HT1080 (cell line): ENCODE results near the gene PPP1R3G. TPM values are rescaled to one million over a fixed set of nuclear protein-coding genes. Genes with fewer than 3 reads are reported as not detected.

Experiments
- DNase-seq: peaks from one replicate; pipeline ENCODE4 v3.0.0-alpha.2; 2015; ENCODE audit warnings: low read depth
- total RNA-seq: library from RNA; depleted of rRNA; stranded (reverse); fragments of >200 nt; shearing (Covaris generic); gene quantifications from 2 replicates; pipeline ENCODE4 v1.2.3, GENCODE V29; 2014

PPP1R3G gene
- total RNA-seq, 1 experiment from 2014 or later = not detected

DNA sequence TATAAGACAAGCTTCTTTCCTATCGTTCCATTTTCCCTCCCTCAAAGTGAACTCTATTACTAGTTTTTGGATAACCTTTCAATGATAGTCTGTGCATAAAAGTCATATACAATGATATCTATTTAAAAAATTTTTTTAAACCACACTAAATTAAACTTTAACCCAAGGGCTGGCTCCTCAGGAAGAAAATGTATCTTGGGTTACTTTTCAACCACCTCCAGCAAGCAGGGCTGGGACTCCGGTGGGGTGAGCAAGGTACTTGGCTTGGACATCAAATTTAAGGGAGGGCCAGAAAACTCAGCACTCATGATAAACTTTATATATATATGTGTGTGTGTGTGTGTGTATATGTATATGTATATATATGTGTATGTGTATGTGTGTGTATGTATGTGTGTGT is 13.9 kb upstream of the PPP1R3G start:
- no peak for DNase-seq

GRCh38 chr6:5072440-5072839 is 12.7 kb upstream of the PPP1R3G start:
- DNase-seq = no peak

- no peak for DNase-seq
These were observed 11.1 kb upstream of the PPP1R3G start for GRCh38 chr6:5073992-5074391.

DNA sequence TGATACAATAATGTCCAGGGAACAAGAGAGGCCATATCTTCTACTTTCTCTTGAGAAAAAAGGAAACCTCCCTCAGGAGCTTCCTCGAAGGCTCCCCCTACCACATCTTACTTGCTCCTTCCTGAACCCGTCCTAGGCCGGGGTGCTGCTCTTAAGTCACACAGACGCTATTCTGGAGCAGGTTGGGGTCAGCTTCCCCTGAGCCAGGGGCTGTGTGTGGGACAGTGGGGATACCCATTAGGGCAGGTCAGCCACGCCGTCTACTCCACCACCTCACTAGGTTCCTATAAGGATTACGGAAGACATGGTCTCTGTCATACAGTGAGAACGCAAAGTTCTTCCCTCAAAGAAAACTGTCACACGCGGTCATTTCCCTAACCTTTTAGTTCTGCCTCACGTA is 8.2 kb upstream of the PPP1R3G start:
- no peak for DNase-seq

DNA sequence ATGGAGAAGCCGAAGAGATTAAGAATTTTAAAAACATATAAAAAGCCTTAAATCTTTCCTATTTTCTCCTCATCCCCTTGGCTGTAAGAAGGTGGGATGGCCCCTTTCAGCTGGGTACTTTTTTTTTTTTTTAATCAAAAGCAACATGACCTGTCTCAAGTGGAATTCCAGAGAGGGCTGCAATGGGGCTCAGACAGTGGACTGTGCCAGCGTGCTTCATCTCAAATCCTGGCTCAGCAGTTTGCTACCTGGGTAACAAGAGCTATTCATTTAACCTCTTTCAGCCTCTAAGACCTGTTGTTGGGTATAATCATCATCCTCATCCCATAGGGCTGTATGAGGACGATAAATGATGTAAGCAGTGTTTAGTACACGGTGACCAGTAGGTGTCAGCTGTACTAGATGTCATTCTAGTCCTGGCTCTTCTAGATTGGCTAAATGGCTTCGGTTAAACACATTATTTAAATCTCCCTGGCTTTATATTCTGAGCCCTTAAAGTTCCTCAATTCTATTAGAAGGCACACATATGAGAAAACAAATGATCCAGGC is 6.9 kb upstream of the PPP1R3G start:
- DNase-seq = peak; percentile 20

- no peak for DNase-seq
These were observed 5.4 kb upstream of the PPP1R3G start for GRCh38 chr6:5079692-5080091.

- DNase-seq = no peak
These were observed 4.6 kb upstream of the PPP1R3G start for GRCh38 chr6:5080574-5080973.

GRCh38 chr6:5081182-5081581 is 4.0 kb upstream of the PPP1R3G start:
- DNase-seq = no peak

DNA sequence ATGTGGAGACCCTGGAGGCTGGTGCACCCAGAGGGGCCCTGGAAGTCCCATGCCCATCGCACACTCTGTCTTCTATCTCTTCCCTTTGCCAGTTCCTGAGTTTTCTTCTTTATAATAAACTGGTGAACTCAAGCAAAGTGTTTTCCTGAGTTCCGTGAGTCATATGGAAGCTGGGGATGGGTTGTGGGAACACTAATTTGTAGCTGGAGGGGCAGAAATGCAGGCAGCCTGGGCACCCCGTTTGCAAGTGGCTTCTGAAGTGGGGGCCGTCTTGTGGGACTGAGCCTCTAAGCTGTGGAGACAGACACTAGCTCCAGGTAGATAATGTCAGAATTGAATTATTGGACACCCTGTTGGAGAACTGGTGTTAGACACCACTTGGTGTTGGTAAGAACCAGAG is 3.2 kb upstream of the PPP1R3G start:
- DNase-seq = peak; percentile 34

DNA sequence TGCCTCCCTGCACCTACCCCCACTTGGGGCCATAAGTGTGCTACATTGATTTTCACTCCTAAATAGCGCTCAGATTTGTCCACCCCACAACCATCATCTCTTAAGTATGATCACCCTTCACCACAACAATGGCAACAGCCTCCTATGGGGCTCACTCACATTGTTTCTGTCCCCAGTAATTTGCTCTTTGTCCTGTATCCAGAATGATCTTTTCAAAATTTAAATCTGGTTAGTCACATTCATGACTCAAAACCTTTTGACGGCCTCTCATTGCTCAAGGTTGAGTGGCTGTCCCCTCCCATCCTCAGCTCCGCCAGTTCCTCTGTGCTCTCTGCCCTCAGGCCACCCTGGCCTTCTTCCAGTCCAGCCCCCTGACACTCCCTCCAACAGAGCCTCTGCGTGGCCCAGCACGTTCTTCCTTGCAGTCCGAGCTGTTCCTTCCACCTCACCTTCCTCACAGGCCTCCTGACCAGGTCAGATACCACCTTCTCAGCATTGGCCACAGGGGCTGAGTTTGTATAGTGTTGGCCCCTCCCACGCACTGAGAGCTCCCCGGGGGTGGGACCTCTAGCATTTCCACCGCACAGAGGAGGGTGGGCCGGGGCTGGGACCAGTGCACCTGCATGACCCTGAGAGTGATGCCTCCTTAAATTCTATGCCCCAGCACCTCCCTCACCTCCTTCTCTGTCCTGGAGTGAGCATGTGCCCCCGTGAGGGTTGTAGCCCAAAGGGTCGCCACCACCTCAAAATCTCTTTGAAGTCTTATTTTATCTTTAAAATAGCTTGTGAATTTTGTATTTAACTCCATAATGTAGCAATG is 2.4 kb upstream of the PPP1R3G start:
- peak; percentile 86 for DNase-seq

- DNase-seq = no peak
These were observed 1.9 kb upstream of the PPP1R3G start for GRCh38 chr6:5083307-5083583.

DNA sequence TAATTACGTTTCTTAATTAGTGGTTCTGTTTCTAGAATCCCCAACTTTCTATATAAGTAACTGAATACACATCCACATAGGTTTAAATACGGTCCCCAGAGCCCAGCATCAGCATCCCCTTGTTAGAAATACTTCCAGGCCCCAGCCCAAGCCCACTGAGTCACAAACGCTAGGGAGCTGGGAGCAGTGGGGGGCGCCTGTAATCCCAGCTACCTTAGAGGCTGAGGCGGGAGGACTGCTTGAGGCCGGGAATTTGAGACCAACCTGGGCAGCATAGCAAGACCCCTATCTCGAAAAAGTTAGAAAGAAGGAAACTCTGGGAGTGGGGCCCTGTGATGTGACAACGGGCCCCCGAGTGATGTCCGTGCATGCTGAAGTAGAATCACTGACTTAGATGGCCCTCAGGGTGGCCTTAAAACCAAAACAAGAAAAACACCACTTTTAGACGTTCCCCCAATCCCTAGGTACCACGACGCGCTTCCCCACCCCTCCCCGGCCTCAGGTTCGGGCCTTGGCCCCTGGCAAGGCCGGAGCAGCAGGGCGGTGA is 1.3 kb upstream of the PPP1R3G start:
- DNase-seq = no peak

DNA sequence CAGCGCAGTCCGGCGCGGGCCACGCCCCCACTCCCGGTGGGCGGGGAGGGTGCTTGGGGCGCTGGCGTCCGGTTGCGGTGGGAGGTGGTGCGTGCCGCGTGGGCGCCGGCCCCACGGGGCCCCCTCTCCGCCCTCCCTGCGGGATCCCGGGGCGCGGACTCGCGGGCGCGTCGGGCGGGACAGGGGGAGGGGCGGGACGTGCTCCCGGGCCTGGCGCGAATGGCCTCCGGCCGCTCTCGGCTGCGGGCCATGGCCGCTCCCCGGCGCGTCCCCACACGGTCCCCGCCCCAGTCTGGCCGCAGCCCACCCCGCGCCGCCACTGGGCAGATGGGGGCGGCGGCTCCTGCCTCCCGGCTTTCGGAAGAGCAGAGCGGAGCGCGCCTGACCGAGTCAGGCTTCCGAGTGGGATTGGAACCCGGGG is 771 bp upstream of the PPP1R3G start:
- DNase-seq = no peak

DNA sequence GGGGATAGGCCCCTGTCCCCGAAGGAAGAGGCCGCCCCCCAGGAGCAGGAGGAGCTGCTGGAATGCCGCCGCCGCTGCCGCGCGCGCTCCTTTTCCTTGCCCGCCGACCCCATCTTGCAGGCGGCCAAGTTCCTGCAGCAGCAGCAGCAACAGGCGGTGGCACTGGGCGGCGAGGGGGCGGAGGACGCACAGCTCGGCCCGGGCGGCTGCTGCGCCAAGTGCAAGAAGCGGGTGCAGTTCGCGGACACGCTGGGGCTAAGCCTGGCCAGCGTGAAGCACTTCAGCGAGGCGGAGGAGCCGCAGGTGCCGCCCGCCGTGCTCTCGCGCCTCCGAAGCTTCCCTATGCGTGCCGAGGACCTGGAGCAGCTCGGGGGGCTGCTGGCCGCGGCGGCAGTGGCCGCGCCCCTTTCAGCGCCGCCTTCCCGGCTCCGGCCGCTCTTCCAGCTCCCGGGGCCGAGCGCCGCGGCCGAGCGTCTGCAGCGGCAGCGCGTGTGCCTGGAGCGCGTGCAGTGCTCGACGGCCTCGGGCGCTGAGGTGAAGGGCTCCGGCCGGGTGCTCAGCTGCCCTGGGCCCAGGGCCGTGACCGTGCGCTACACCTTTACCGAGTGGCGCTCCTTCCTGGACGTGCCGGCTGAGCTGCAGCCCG is 630 bp downstream of the PPP1R3G start:
- no peak for DNase-seq

DNA sequence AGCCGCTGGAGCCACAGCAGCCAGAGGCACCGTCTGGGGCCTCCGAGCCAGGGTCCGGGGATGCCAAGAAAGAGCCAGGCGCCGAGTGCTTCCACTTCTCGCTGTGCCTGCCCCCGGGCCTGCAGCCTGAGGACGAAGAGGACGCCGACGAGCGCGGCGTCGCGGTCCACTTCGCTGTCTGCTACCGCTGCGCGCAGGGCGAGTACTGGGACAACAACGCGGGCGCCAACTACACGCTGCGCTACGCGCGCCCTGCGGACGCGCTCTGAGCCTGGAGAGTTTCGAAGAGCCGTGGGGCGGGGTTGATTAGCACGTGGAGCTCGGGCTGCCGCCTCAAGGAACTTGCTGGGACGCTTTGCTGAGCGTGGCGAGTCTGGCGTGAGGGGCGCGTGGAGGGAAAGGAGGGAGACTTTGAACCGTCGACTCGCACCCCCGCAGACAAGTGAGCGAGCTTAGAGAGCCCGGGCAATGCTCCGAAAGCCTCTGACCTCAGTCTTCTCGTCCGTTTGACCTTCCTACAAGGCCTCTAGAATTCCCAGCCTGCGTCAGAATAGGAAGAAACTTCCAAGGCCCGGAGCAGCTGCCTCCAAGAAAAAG is 1.3 kb downstream of the PPP1R3G start:
- DNase-seq = no peak

DNA sequence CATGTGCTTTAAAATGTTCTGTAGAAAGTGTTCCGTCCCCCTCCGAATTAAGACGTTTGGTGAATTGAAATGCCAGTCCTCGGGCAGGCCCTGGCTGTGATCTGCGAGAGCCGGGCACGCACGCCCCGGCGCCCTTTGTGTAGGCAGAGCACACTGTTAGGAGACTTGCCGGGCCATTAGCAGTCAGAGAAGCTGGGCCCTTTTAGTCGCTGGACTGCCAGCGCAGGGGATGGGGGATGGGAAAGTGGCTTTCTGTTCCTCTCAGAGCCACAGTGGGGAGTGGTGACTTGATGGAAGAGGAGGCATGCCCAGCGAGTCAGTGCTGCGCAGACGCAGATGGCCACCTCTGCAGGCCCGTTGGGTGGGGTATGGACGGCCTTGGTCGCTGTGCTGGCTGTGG is 2.2 kb downstream of the PPP1R3G start:
- DNase-seq = no peak

DNA sequence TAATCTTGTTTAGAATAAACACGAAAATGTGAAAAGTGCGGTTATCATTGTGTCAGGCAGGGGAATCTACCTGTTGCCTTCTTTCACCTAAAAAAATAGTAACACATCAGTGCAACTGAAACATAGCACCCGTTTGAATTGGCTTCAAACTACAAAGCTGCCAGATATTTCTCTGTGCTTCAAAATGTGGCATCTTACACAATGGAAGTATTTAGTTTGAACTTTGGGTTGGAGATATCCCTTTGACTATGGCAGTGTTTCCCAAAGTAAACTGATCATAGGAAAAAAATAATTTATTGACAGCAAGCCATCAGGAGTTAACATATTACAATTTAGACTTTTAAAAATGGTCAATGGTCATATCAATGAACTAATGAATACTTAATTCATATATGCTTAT is 3.6 kb downstream of the PPP1R3G start:
- no peak for DNase-seq

GRCh38 chr6:5089481-5090438 is 4.6 kb downstream of the PPP1R3G start:
- no peak for DNase-seq

DNA sequence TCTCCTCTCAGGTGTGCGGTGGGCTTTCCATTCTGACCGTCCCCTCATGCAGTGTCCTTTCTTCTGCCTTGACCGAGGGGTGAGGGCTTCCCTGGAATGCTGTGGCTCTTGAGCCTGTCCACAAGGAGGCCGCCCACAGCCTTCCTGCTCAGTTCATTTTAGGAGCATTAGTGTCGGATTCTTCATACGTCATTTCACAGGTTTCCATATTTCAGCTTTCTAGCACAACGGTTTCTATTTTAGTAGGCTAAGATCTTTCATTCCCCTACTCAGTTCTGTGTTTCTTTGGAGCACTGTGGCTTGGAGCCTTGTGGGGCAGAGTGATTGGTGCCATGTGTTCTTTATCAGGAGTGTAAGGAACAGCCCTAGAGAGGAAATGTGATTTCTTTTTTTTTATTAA is 5.5 kb downstream of the PPP1R3G start:
- DNase-seq = no peak

- no peak for DNase-seq
These were observed 6.3 kb downstream of the PPP1R3G start for GRCh38 chr6:5091210-5092069.
